Loucy (cell line): ENCODE measurements around the gene SCAPER.

ENCODE experiments used
- CTCF ChIP-seq: fragments of 200-600 bp; sonication (generic); conservative IDR thresholded peaks from 2 replicates; pipeline ENCODE4 v1.5.1; 2014; ENCODE audit warnings: mild to moderate bottlenecking, antibody characterized with exemption, low read length
- EZH2phosphoT487 ChIP-seq: fragments of 200-600 bp; IDR thresholded peaks from 2 replicates; pipeline ENCODE4 v1.6.1; 2018; ENCODE audit warnings: antibody characterized with exemption, mild to moderate bottlenecking, moderate library complexity, borderline replicate concordance

GRCh38 chr15:76503804-76504203, 401.3 kb downstream of the SCAPER start:
- no peak for TF ChIP-seq EZH2phosphoT487
- no peak for TF ChIP-seq CTCF
